Measurements from ENCODE around the gene ADD2. TPM values are rescaled to one million over a fixed set of nuclear protein-coding genes. Genes with fewer than 3 reads are reported as not detected.

The ADD2 gene
- total RNA-seq, 1 donor from 2014 or later, result not detected

DNA sequence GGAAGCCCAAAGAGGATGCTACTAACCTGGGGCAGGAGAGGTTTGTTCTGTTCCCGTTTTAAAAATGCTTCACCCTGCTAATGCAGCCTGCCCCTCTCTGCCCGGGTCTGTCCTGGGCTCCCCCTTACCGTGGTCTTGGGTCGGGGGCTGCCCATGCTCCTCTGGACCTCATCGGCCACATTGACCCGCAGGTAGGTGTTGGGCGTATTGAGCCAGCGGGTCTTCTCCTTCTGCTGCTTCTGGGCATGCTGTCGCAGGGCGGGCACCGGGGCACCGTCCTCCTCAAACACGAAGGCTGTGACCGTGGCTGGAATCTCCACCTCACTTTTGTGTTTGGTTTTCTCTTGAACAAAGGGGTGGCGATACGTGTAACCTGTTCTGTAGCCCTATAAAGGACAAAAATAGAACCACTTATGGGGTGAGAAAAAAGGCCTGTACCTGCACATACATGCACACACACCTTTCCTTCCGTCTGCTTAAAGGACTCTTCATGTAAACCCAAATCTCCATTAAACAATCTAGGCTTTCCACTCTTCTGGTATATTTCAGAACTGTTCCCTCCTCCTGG, 89.3 kb downstream of the ADD2 start:
- TF ChIP-seq, protein P1, sequence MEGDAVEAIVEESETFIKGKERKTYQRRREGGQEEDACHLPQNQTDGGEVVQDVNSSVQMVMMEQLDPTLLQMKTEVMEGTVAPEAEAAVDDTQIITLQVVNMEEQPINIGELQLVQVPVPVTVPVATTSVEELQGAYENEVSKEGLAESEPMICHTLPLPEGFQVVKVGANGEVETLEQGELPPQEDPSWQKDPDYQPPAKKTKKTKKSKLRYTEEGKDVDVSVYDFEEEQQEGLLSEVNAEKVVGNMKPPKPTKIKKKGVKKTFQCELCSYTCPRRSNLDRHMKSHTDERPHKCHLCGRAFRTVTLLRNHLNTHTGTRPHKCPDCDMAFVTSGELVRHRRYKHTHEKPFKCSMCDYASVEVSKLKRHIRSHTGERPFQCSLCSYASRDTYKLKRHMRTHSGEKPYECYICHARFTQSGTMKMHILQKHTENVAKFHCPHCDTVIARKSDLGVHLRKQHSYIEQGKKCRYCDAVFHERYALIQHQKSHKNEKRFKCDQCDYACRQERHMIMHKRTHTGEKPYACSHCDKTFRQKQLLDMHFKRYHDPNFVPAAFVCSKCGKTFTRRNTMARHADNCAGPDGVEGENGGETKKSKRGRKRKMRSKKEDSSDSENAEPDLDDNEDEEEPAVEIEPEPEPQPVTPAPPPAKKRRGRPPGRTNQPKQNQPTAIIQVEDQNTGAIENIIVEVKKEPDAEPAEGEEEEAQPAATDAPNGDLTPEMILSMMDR (IDR thresholded peaks at IDR 0.05; ENCODE audit: insufficient read depth, low read length, severe bottlenecking), result no peak
- Histone ChIP-seq H3K36me3 (ENCODE audit: control insufficient read depth, insufficient read depth, low read length) (no peaks in the 10 kb centered on the region), H3K27me3 (ENCODE audit: control insufficient read depth, insufficient read depth, low read length) (peaks cover 4% of the 10 kb centered on the region), H3K4me3 (ENCODE audit: low read depth, low read length) (no peak overlapping the region)
- DNase-seq (ENCODE audit: low read depth) (no peak), FAIRE-seq (no peak)

DNA sequence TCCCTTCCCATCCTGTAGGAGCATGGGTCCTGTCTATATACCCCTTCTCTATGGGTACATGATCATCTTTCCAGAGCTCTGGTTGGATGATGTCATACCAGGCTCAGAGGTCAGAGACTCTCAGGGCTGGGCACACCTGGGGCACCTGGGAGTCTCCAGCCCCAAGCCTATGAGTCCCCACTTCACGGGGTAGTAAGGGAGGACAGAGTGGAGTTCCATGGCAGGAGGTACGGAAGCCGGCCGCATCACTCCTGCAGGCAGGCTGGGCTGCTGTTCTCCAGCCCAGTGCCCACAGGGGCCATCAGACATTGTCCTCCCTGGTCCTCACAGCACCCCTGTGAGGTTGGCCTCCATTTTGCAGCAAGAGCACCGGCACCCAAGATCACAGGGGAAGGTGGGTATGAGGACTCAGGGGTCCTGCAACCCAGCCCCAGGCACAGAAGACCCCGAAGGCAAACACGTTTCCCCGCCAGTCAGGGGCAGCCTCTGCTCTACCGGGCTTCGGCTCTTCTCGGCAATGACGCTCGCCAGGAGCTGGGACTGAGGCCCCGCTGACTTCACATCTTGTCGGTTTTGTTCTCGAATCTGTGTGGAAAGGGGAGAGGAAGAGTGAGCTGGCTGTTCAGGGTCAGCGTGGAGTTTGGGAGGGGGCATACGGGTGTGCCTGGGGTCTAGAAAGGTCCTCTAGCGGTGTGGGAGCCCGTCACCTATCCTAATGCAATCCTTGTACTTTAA, 91.5 kb downstream of the ADD2 start:
- Histone ChIP-seq H3K27me3 (ENCODE audit: control insufficient read depth, insufficient read depth, low read length) (peaks cover 4% of the 10 kb centered on the region), H3K4me3 (ENCODE audit: low read depth, low read length) (no peak overlapping the region), H3K36me3 (ENCODE audit: control insufficient read depth, insufficient read depth, low read length) (no peaks in the 10 kb centered on the region)
- TF ChIP-seq, protein P1 (IDR thresholded peaks at IDR 0.05; ENCODE audit: insufficient read depth, low read length, severe bottlenecking), result no peak
- no peak for DNase-seq (ENCODE audit: low read depth)
- no peak for FAIRE-seq

GRCh38 chr2:70675862-70676261, 92.1 kb downstream of the ADD2 start:
- peaks cover 4% of the 10 kb centered on the region for H3K27me3 ChIP-seq (ENCODE audit: control insufficient read depth, insufficient read depth, low read length)
- DNase-seq (ENCODE audit: low read depth), result no peak

DNA sequence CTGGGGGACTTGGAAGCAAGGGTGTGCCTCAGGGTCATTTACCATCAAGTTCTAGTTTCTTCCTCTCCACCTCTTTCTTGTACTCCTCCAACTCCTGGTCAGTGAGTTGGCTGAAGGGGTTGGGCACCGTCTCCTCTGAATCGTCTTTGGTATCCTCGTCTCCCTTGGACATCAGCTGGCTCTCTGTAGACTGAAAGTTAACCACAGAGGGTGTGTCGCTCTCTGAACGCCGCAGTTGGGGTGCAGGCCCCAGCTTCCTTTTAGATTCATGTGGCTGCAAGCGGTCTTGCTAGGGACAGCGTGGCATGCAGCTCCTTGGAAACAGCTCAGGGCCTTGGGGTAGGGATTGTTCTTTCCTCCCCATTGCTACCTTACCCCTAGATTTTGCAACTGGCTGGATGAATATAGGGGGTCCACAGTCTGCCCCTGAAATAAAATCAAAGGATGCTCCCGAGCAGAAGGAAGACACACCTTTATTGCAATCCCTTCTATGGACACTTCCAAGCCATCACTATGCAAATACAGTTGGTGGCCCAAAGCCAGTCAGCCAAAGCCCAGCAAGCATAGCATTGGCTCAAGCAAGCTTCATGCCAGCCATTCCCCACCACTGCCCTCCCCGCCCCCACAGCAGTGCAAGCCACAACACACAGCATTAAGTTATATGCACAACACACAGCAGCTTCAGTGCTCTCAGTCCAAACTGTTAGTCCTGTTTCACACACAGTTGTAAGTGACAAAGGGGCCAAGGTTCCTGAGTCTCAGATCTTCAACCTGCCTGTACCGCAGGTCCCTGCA, 93.2 kb downstream of the ADD2 start:
- DNase-seq (ENCODE audit: low read depth) (no peak), FAIRE-seq (no peak)
- peaks cover 4% of the 10 kb centered on the region for H3K27me3 ChIP-seq (ENCODE audit: control insufficient read depth, insufficient read depth, low read length)
- no peak overlapping the region for H3K4me3 ChIP-seq (ENCODE audit: low read depth, low read length)
- TF ChIP-seq, protein P1 (IDR thresholded peaks at IDR 0.05; ENCODE audit: insufficient read depth, low read length, severe bottlenecking), result no peak
- H3K36me3 ChIP-seq (ENCODE audit: control insufficient read depth, insufficient read depth, low read length), result no peaks in the 10 kb centered on the region

More at GRCh38 chr2:70675862-70676261, 92.1 kb downstream of the ADD2 start:
- TF ChIP-seq, protein P1 (IDR thresholded peaks at IDR 0.05; ENCODE audit: insufficient read depth, low read length, severe bottlenecking), result no peak
- no peak for FAIRE-seq
- Histone ChIP-seq H3K4me3 (ENCODE audit: low read depth, low read length) (no peak overlapping the region), H3K36me3 (ENCODE audit: control insufficient read depth, insufficient read depth, low read length) (no peaks in the 10 kb centered on the region)

- Histone ChIP-seq H3K27me3 (ENCODE audit: control insufficient read depth, insufficient read depth, low read length) (peaks cover 4% of the 10 kb centered on the region), H3K4me3 (ENCODE audit: low read depth, low read length) (no peak overlapping the region), H3K36me3 (ENCODE audit: control insufficient read depth, insufficient read depth, low read length) (no peaks in the 10 kb centered on the region)
- no peak for FAIRE-seq
- TF ChIP-seq, protein P1 (IDR thresholded peaks at IDR 0.05; ENCODE audit: insufficient read depth, low read length, severe bottlenecking), result no peak
- no peak for DNase-seq (ENCODE audit: low read depth)
Measured at GRCh38 chr2:70673041-70673647, 94.9 kb downstream of the ADD2 start.
